Measurements from ENCODE around the gene ZNF408. TPM values are rescaled to one million over a fixed set of nuclear protein-coding genes. Genes with fewer than 3 reads are reported as not detected.

Gene ZNF408
- total RNA-seq, 1 donor from 2014 or later: 13.8 TPM

DNA sequence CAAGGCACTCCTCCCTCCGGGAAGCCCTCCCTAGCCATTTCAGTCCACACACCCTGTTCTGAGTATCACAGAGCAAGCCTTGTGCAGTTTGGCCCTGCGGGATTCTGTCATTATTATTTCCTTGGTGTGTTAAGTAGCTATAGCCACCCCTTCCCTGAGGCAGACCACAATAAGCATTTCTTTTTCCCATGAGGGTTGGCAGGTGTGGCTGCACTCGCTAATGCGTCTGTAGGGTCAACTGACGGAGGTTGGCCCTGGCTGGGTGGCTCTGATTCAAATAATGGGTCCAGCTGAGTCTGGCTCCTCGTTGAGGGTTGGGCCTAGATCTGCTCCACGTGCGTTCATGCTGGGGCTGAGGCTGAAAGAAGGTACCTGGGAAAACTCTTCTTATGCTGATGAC lies 23.3 kb downstream of the ZNF408 start:
- DNase-seq (ENCODE audit: extremely low read depth, low read depth, low spot score): no peak

DNA sequence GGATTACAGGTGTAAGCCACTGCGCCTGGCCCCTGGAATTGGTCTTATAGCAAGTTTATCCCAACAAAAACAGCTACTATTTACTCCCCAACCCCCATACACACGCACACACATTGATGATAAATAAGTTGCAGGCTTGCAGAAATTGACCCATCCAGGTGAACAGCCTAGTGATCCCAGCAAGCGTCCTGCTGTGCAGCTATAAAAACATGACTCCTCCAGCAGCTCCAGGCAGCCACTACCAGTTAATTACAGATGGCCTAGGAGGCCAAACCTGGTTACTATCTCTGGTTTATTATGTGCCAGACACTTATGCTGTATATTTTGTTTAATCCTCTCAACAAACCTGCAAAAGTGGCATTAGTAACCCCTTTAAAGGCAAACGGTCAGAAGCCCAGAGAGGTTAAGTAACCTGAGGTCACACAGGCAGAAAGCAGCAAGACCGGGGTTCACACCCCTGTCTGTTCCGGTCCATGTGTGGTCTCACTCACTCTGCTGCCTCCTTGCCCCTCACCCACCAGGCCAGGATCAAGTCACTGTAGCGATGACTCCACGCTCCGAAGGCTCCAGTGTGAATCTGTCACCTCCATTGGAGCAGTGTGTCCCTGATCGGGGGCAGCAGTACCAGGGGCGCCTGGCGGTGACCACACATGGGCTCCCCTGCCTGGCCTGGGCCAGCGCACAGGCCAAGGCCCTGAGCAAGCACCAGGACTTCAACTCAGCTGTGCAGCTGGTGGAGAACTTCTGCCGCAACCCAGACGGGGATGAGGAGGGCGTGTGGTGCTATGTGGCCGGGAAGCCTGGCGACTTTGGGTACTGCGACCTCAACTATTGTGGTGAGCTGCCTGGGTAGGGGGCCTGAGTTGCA lies 24.7 kb downstream of the ZNF408 start:
- DNase-seq (ENCODE audit: extremely low read depth, low read depth, low spot score): no peak

- no peak for DNase-seq (ENCODE audit: extremely low read depth, low read depth, low spot score)
These were observed 25.5 kb downstream of the ZNF408 start for GRCh38 chr11:46726206-46726862.

DNA sequence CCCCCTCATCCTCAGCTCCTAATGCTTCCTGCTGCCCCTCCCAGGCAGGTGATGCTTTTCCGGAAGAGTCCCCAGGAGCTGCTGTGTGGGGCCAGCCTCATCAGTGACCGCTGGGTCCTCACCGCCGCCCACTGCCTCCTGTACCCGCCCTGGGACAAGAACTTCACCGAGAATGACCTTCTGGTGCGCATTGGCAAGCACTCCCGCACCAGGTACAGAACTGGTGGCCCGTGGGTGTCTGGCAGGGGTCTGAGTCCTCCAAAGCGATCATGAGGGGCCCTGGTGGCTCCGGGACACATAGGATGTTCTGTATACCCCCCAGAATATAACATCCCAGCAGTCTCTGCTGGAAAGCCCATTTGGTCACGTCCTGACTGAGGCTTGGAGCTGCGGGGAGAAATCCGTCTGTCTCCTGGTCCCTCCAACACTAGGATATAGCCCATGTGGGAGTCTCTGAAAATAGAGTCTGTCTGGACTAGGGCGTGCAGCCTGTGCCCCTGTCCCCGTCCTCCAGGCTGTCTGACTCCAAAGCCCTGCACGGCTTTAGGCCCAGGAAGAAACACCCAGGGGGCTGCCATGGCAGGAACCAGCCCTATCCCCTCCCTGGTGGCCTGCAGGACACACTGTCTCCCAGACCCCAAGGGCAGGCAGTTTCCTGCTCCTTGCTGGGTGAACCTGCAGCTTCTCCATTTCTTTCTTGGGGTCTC lies 27.3 kb downstream of the ZNF408 start:
- no peak for DNase-seq (ENCODE audit: extremely low read depth, low read depth, low spot score)

- no peak for DNase-seq (ENCODE audit: extremely low read depth, low read depth, low spot score)
These were observed 27.8 kb downstream of the ZNF408 start for GRCh38 chr11:46728659-46729040.

- DNase-seq (ENCODE audit: extremely low read depth, low read depth, low spot score): no peak
These were observed 28.5 kb downstream of the ZNF408 start for GRCh38 chr11:46729110-46730027.

DNA sequence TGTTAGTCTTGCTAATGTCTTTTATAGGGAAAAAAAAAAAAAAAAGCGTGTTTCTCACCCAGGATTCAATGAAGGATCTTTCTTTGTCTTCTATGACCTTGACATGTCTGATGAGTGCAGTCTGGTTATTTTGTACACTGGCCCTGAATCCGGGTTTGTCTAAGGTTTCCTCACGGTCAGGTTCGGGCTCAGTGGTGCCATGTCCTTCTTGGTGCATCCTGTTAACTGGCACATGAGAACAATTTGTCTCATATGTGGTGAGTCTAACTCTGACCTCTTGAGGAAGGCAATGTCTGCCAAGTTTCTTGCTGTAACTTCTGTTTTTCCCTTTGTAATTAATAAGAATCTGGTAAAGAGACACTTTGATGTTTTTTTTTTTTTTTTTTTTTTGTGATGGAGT lies 30.7 kb downstream of the ZNF408 start:
- DNase-seq (ENCODE audit: extremely low read depth, low read depth, low spot score): no peak

DNA sequence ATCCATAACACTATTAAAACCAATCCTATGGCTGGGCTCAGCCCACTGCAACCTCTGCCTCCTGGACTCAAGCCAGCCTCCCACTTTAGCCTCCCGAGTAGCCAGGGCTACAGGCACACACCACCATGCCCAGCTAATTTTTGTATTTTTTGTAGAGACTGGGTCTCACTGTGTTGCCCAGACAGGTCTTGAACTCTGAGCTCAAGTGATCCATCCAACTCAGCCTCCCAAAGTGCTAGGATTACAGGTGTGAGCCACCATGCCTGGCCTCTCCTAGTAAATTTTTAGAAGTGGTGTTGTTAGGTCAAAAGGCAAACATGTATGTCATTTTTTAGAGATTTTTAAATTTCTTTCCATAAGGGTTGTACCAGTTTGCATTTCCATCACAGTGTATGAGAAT lies 32.4 kb downstream of the ZNF408 start:
- no peak for DNase-seq (ENCODE audit: extremely low read depth, low read depth, low spot score)

DNA sequence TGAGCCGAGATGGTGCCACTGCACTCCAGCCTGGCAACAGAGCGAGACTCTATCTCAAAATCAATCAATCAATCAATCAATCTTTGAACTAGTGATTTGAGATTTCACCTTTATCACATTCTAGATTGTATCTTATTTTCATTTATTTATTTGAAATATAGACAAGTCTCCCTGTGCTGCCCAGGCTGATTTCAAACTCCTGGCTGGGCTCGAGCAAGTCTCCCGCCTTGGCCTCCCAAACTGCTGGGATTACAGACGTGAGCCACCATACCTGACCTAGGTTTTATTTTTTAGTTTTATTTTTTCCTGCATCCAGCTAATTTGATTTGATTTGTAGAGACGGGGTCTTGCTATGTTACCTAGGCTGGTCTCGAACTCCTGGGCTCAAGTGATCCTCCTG lies 35.3 kb downstream of the ZNF408 start:
- DNase-seq (ENCODE audit: extremely low read depth, low read depth, low spot score): no peak

- DNase-seq (ENCODE audit: extremely low read depth, low read depth, low spot score): no peak
These were observed 35.8 kb downstream of the ZNF408 start for GRCh38 chr11:46736615-46737014.

DNA sequence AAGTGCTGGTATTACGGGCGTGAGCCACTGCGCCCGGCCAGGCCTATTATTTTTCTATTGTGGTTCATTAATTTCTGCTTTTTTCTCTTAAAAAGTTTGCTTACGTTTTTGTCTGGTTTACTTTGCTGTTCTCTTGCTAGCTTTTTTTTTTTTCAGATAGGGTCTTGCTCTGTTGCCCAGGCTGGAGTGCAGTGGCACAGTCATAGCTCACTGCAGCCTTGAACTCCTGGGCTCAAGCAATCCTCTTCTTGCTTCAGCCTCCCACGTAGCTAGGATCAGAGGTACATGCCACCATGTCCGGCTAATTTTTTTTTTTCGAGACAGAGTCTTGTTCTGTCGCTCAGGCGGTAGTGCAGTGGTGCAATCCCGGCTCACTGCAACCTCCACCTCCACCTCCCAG lies 36.9 kb downstream of the ZNF408 start:
- no peak for DNase-seq (ENCODE audit: extremely low read depth, low read depth, low spot score)

- no peak for DNase-seq (ENCODE audit: extremely low read depth, low read depth, low spot score)
These were observed 38.1 kb downstream of the ZNF408 start for GRCh38 chr11:46738887-46739286.

- no peak for DNase-seq (ENCODE audit: extremely low read depth, low read depth, low spot score)
These were observed 41.0 kb downstream of the ZNF408 start for GRCh38 chr11:46741600-46742484.

- DNase-seq (ENCODE audit: extremely low read depth, low read depth, low spot score): no peak
These were observed 42.2 kb downstream of the ZNF408 start for GRCh38 chr11:46743043-46743442.

GRCh38 chr11:46743693-46744339 lies 43.0 kb downstream of the ZNF408 start:
- DNase-seq (ENCODE audit: extremely low read depth, low read depth, low spot score): no peak

GRCh38 chr11:46745328-46745727 lies 44.5 kb downstream of the ZNF408 start:
- no peak for DNase-seq (ENCODE audit: extremely low read depth, low read depth, low spot score)

DNA sequence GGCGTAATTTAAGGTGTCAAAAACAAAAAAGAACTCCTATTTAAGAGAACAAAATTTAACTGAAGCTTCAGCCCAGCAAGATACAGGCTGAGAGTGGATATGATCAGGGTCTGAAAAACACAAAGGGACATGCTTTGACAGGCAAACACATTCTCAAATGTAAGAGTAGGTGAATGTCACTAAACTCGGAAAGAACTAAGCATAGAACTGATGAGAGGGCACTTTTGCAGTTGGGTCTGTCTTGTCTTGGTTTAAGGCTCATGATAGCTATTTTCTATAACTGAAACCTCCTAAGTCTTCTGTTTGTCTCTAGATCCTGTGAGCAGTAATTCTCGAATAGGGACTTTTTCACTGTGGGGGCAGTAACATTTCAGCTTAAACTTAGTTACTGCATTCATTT lies 45.2 kb downstream of the ZNF408 start:
- DNase-seq (ENCODE audit: extremely low read depth, low read depth, low spot score): no peak

DNA sequence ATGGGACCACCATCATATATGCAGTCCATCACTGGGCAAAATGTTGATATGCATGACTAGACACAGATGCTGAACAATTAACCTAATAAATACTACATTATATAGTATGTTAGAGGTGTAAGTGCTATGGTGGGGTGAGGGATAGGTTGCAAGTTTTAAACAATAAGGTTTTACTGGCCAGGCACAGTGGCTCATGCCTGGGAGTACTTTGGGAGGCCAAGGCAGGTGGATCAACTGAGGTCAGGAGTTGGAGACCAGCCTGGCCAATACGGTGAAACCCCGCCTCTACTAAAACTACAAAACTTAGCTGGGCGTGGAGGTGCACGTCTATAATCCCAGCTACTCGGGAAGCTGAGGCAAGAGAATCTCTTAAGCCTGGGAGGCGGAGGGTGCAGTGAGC lies 46.3 kb downstream of the ZNF408 start:
- no peak for DNase-seq (ENCODE audit: extremely low read depth, low read depth, low spot score)
